Measurements from ENCODE around the gene EIF2AK3. TPM values are rescaled to one million over a fixed set of nuclear protein-coding genes. Genes with fewer than 3 reads are reported as not detected.

The EIF2AK3 gene
- total RNA-seq, 1 donor from 2014 or later = 18.5 TPM

DNA sequence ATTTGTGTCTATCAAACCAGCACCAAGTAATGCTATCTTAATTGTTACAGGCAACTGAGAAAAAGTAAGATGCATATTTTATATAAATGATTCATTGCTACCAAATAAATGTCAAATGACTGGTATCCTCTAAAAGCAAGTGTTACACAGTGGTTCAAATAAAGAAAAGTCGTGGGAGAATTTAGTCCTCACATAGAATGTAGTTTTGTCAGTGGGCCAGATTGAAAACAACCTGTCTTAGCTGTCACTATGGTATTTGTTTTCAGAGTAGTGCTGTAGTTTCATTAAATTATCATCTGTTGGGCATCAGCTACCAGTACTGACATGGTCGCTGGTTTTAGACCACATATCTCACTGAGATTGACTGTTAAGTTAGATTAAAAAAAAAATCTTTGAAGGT is 10.2 kb upstream of the EIF2AK3 start:
- no peak for TF ChIP-seq CTCF (IDR thresholded peaks at IDR 0.05)
- no peak overlapping the region for H3K27ac Mint-ChIP-seq (ENCODE audit: unreplicated experiment)
- H3K9me3 Mint-ChIP-seq (ENCODE audit: low read depth) = peaks cover 8% of the 10 kb centered on the region
- peaks cover 2% of the 10 kb centered on the region for H3K27me3 Mint-ChIP-seq (ENCODE audit: low read depth)
- no peaks in the 10 kb centered on the region for H3K4me1 Mint-ChIP-seq (ENCODE audit: low read depth)
- no peak overlapping the region for H3K4me3 Mint-ChIP-seq (ENCODE audit: unreplicated experiment)
- no peaks in the 10 kb centered on the region for H3K36me3 Mint-ChIP-seq (ENCODE audit: low read depth)
- no peak for DNase-seq (ENCODE audit: low spot score)

DNA sequence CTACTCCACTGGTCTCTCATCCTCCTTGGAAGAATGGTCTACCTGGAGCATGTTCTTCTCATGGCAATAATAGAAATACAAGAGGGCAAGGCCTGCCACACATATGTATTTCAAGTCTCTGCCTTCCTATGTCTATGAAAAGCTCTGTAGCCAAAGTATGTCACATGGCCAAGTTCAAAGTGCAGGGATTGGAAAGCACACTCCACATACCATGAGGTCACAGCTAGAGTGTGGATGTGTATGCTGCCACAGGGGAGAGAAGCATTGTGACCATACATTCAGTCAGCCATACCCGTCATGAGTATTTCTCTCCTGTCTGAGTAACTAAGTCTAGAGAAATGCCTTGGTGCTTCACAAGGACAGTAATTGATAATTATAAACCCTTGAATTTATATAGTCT is 8.8 kb upstream of the EIF2AK3 start:
- H3K4me3 Mint-ChIP-seq (ENCODE audit: unreplicated experiment) = no peak overlapping the region
- TF ChIP-seq CTCF (IDR thresholded peaks at IDR 0.05) = no peak
- no peak overlapping the region for H3K27ac Mint-ChIP-seq (ENCODE audit: unreplicated experiment)
- no peaks in the 10 kb centered on the region for H3K4me1 Mint-ChIP-seq (ENCODE audit: low read depth)
- peaks cover 8% of the 10 kb centered on the region for H3K9me3 Mint-ChIP-seq (ENCODE audit: low read depth)
- H3K36me3 Mint-ChIP-seq (ENCODE audit: low read depth) = no peaks in the 10 kb centered on the region
- no peak for DNase-seq (ENCODE audit: low spot score)
- no peaks in the 10 kb centered on the region for H3K27me3 Mint-ChIP-seq (ENCODE audit: low read depth)

DNA sequence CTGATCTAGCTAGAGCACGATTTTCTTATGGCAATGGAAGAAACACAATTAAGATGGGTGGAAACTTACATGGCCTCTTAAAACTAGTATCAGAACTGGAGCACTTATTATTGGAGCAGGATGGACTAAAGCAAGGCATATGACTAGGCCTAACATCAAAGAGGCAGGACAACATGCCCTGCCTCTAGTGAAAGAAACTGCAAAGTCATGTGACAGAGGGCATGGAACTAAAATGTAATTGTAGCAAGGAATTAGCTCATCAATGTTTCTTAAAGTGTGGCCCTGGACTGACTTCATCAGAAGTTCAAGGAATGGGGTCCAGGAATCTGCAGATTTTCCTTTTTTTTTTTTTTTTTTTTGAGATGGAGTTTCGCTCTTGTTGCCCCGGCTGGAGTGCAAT is 5.3 kb upstream of the EIF2AK3 start:
- no peak overlapping the region for H3K27ac Mint-ChIP-seq (ENCODE audit: unreplicated experiment)
- H3K4me3 Mint-ChIP-seq (ENCODE audit: unreplicated experiment) = no peak overlapping the region
- TF ChIP-seq CTCF (IDR thresholded peaks at IDR 0.05) = no peak
- no peak for DNase-seq (ENCODE audit: low spot score)
- H3K4me1 Mint-ChIP-seq (ENCODE audit: low read depth) = peaks cover 5% of the 10 kb centered on the region
- no peaks in the 10 kb centered on the region for H3K36me3 Mint-ChIP-seq (ENCODE audit: low read depth)
- H3K9me3 Mint-ChIP-seq (ENCODE audit: low read depth) = no peaks in the 10 kb centered on the region
- H3K27me3 Mint-ChIP-seq (ENCODE audit: low read depth) = no peaks in the 10 kb centered on the region

DNA sequence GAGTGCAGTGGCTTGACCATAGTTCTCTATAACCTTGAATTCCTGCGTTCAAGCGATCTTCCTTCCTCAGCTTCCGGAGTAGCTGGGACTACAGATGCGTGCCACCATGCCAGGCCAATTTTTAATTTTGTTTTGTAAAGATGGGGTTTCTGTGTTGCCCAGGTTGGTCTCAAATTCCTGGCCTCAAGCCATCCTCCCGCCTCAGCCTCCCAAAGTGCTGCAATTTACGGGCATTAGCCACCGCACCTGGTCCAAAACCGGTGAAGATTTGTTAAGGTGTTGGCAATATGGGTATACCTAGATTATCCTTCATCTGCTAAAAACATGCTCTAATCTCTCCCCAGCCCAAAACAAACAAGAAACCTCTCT is 1.3 kb upstream of the EIF2AK3 start:
- no peaks in the 10 kb centered on the region for H3K36me3 Mint-ChIP-seq (ENCODE audit: low read depth)
- H3K9me3 Mint-ChIP-seq (ENCODE audit: low read depth) = no peaks in the 10 kb centered on the region
- DNase-seq (ENCODE audit: low spot score) = no peak
- peaks cover 11% of the 10 kb centered on the region for H3K4me1 Mint-ChIP-seq (ENCODE audit: low read depth)
- TF ChIP-seq CTCF (IDR thresholded peaks at IDR 0.05) = no peak
- H3K4me3 Mint-ChIP-seq (ENCODE audit: unreplicated experiment) = no peak overlapping the region
- H3K27ac Mint-ChIP-seq (ENCODE audit: unreplicated experiment) = no peak overlapping the region
- no peaks in the 10 kb centered on the region for H3K27me3 Mint-ChIP-seq (ENCODE audit: low read depth)

GRCh38 chr2:88627856-88628570 is 749 bp upstream of the EIF2AK3 start:
- TF ChIP-seq CTCF (IDR thresholded peaks at IDR 0.05) = no peak
- H3K4me3 Mint-ChIP-seq (ENCODE audit: unreplicated experiment) = no peak overlapping the region
- H3K4me1 Mint-ChIP-seq (ENCODE audit: low read depth) = peaks cover 11% of the 10 kb centered on the region
- no peaks in the 10 kb centered on the region for H3K27me3 Mint-ChIP-seq (ENCODE audit: low read depth)
- H3K9me3 Mint-ChIP-seq (ENCODE audit: low read depth) = no peaks in the 10 kb centered on the region
- no peak for DNase-seq (ENCODE audit: low spot score)
- H3K36me3 Mint-ChIP-seq (ENCODE audit: low read depth) = no peaks in the 10 kb centered on the region
- H3K27ac Mint-ChIP-seq (ENCODE audit: unreplicated experiment) = no peak overlapping the region
